Measurements from ENCODE around the gene CCNJL. TPM values are rescaled to one million over a fixed set of nuclear protein-coding genes. Genes with fewer than 3 reads are reported as not detected.

CCNJL gene
- total and polyA plus RNA-seq, 3 experiments from 2014 or later, result not detected

DNA sequence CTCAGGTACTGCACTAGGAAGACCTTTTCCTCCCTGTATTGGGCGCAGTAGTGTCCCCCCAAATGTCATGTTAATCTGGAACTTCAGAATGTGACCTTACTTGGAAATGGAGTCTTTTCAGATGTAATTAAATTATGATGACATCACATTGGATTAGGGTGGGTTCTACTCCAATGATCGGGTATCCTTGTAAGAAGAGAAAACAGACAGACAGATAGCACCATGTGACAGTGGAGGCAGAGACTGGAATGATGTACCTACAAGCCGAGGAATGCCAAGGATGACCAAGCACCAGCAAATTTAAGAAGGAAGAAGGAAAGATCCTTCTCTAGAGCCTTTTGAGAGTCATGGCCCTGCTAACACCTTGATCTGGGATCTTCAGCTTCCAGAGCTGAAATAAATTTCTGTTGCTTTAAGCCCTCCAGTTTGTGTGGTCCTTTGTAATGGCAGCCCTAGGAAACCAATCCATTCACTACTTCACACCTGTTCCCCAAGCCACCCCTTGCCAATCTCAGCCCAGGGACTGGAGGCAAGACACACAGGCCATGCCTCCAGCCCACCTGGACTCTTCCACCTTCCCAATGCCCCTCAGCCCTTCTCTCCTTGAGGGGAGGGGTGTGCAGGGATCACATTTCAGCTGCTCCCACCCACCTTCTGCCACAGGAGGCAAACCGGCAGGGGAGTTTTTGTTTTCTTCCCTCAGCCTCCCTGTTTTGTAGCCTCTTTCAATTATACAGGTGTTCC is 1.6 kb downstream of the CCNJL start:
- DNase-seq, result no peak
- no peaks in the 10 kb centered on the region for H3K9me3 Mint-ChIP-seq
- CTCF ChIA-PET, result no interaction called here
- no peaks in the 10 kb centered on the region for H3K9me3 ChIP-seq (ENCODE audit: low read length)
- peak overlapping the region in 1 of 8 donors; percentile 9 for H3K27ac Mint-ChIP-seq
- no peak overlapping the region for H3K4me3 Mint-ChIP-seq
- peaks cover 27 to 70% of the 10 kb centered on the region in 2 donors for H3K27me3 Mint-ChIP-seq
- no peak overlapping the region for H3K4me3 ChIP-seq (ENCODE audit: low read length)
- peaks cover 5 to 12% (median 5%) of the 10 kb centered on the region in 3 donors for H3K4me1 Mint-ChIP-seq
- no peaks in the 10 kb centered on the region for H3K36me3 ChIP-seq (ENCODE audit: insufficient read depth, low read length)
- H3K4me1 ChIP-seq (ENCODE audit: insufficient read depth, low read length), result no peaks in the 10 kb centered on the region
- H3K27me3 ChIP-seq (ENCODE audit: insufficient read depth, low read length, poor library complexity, severe bottlenecking), result peaks cover 27% of the 10 kb centered on the region
- H3K36me3 Mint-ChIP-seq, result no peaks in the 10 kb centered on the region
- H3K27ac ChIP-seq (ENCODE audit: low read depth, low read length), result no peak overlapping the region
- POLR2A ChIA-PET, result no interaction called here

DNA sequence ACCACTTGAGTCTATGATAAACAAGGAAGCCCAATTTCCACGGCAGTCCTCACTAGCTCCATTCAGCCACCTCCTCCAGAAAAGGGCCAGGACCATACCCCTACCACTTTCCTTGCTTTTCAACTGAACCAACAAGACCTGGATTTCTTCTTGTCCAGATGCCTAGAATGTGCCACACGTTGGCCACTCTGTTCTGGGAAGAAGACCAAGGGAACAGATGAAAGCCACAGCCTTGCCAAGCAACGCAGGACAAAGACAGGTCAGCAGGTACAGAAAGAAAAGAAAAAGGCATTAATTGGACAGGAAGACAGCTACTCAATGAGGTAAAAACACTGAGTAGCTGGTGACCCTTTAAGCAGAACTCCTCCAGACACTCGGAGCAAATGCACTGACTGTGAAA is 2.2 kb downstream of the CCNJL start:
- H3K27me3 ChIP-seq (ENCODE audit: insufficient read depth, low read length, poor library complexity, severe bottlenecking), result peaks cover 27% of the 10 kb centered on the region
- Mint-ChIP-seq H3K36me3 (no peaks in the 10 kb centered on the region), H3K27me3 (peaks cover 27 to 73% of the 10 kb centered on the region in 2 donors), H3K9me3 (no peaks in the 10 kb centered on the region), H3K4me1 (peaks cover 5 to 12% (median 5%) of the 10 kb centered on the region in 3 donors), H3K27ac (no peak overlapping the region), H3K4me3 (no peak overlapping the region)
- POLR2A ChIA-PET, result no interaction called here
- H3K9me3 ChIP-seq (ENCODE audit: low read length), result no peaks in the 10 kb centered on the region
- CTCF ChIA-PET, result no interaction called here
- DNase-seq, result no peak
- H3K4me3 ChIP-seq (ENCODE audit: low read length), result no peak overlapping the region
- H3K36me3 ChIP-seq (ENCODE audit: insufficient read depth, low read length), result no peaks in the 10 kb centered on the region
- H3K4me1 ChIP-seq (ENCODE audit: insufficient read depth, low read length), result no peaks in the 10 kb centered on the region
- H3K27ac ChIP-seq (ENCODE audit: low read depth, low read length), result no peak overlapping the region

DNA sequence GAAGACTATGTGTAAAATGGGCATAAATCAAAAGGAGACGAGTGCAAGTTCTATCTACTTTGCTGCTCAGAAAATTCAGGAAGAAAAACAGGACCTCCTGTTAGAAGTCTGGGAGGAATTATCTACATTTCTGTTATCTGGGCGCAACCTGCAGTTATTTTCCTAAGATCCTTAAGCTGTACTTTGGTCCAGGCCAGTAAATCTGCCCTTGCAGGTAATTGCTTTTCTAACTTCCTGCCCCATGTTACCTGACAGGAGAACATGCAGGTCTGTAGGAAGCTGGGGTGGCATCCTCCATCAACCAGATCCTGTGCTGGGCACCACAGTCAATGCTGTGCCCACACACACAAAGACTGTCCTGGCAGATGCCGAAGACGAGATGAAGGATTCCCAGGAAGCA is 5.7 kb downstream of the CCNJL start:
- CTCF ChIA-PET, result no interaction called here
- Mint-ChIP-seq H3K9me3 (no peaks in the 10 kb centered on the region), H3K27me3 (peaks cover 27 to 64% of the 10 kb centered on the region in 2 donors), H3K36me3 (no peaks in the 10 kb centered on the region), H3K4me3 (no peak overlapping the region), H3K4me1 (peaks cover 0 to 4% (median 2%) of the 10 kb centered on the region in 3 donors), H3K27ac (no peak overlapping the region)
- Histone ChIP-seq H3K4me1 (ENCODE audit: insufficient read depth, low read length) (no peaks in the 10 kb centered on the region), H3K27me3 (ENCODE audit: insufficient read depth, low read length, poor library complexity, severe bottlenecking) (peaks cover 20% of the 10 kb centered on the region), H3K36me3 (ENCODE audit: insufficient read depth, low read length) (no peaks in the 10 kb centered on the region), H3K27ac (ENCODE audit: low read depth, low read length) (no peak overlapping the region), H3K9me3 (ENCODE audit: low read length) (no peaks in the 10 kb centered on the region), H3K4me3 (ENCODE audit: low read length) (no peak overlapping the region)
- no peak for DNase-seq
- POLR2A ChIA-PET, result no interaction called here

DNA sequence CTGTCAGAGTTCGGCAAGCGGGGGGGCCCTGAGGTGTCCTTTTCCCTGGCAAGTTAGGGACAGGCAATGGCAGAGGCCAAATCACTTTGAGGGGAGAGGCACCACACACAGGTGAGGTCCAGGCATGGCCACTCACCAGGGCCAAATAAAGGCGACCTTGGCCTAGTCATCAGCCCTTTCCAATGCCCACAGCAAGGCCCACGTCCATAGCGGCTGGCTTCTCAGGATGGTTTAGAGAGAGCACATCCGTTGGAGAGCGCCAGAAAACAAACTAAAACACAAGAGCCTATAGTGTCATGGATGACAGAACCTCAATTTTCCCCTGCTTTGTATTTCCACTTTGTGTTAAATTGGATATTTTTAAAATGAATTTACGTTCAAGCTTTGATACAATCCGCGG is 7.0 kb downstream of the CCNJL start:
- no peak overlapping the region for H3K4me3 Mint-ChIP-seq
- H3K9me3 Mint-ChIP-seq, result no peaks in the 10 kb centered on the region
- H3K36me3 Mint-ChIP-seq, result no peaks in the 10 kb centered on the region
- Histone ChIP-seq H3K4me1 (ENCODE audit: insufficient read depth, low read length) (no peaks in the 10 kb centered on the region), H3K27ac (ENCODE audit: low read depth, low read length) (no peak overlapping the region), H3K4me3 (ENCODE audit: low read length) (no peak overlapping the region), H3K27me3 (ENCODE audit: insufficient read depth, low read length, poor library complexity, severe bottlenecking) (peaks cover 12% of the 10 kb centered on the region), H3K36me3 (ENCODE audit: insufficient read depth, low read length) (no peaks in the 10 kb centered on the region), H3K9me3 (ENCODE audit: low read length) (no peaks in the 10 kb centered on the region)
- H3K4me1 Mint-ChIP-seq, result no peaks in the 10 kb centered on the region
- no peak for DNase-seq
- H3K27me3 Mint-ChIP-seq, result peaks cover 18 to 51% of the 10 kb centered on the region in 2 donors
- CTCF ChIA-PET, result no interaction called here
- H3K27ac Mint-ChIP-seq, result no peak overlapping the region
- POLR2A ChIA-PET, result no interaction called here

DNA sequence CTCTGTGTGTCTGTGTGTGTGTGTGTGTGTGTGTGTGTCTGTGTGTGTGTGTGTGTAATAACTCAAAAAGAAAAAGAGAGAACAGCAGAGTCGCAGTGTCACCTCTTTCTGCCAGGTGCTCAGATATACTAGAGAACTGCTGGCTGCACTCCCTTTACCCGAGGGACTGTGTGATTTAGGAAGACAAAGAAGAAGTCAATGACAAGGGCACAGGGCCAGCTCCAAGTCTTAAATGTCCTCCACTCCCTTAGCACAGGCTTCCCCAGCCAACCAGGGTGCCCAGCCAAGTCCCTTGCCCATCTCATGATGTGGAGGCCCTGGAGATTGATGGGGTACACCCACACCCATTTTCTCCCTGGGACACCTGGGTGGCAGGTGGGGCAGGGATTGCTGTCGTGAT is 8.7 kb downstream of the CCNJL start:
- H3K9me3 Mint-ChIP-seq, result no peaks in the 10 kb centered on the region
- no peak overlapping the region for H3K27ac ChIP-seq (ENCODE audit: low read depth, low read length)
- H3K36me3 ChIP-seq (ENCODE audit: insufficient read depth, low read length), result no peaks in the 10 kb centered on the region
- peaks cover 5% of the 10 kb centered on the region for H3K27me3 ChIP-seq (ENCODE audit: insufficient read depth, low read length, poor library complexity, severe bottlenecking)
- no peaks in the 10 kb centered on the region for H3K4me1 ChIP-seq (ENCODE audit: insufficient read depth, low read length)
- no peak overlapping the region for H3K27ac Mint-ChIP-seq
- H3K4me3 ChIP-seq (ENCODE audit: low read length), result no peak overlapping the region
- no peak overlapping the region for H3K4me3 Mint-ChIP-seq
- no peak for DNase-seq
- no peaks in the 10 kb centered on the region for H3K9me3 ChIP-seq (ENCODE audit: low read length)
- peaks cover 15 to 41% of the 10 kb centered on the region in 2 donors for H3K27me3 Mint-ChIP-seq
- H3K36me3 Mint-ChIP-seq, result no peaks in the 10 kb centered on the region
- H3K4me1 Mint-ChIP-seq, result no peaks in the 10 kb centered on the region
- POLR2A ChIA-PET, result no interaction called here
- CTCF ChIA-PET, result no interaction called here

DNA sequence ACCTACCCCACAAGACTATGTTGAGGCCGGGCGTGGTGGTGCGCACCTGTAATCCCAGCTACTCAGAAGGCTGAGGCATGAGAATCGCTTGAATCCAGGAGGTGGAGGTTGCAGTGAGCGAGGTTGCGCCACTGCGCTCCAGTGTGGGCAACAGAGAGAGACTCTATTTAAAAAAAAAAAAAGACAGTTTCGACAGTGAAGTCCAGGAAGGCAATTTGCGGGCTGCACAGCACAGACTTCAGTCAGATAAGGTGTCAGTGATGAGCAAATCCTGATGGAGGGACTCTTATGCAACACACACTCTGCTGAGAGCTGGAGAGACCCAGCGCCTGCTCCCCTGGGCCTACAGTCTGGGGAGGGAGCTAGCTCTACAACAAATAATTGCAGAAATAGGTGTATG is 14.2 kb downstream of the CCNJL start:
- H3K27me3 ChIP-seq (ENCODE audit: insufficient read depth, low read length, poor library complexity, severe bottlenecking), result no peaks in the 10 kb centered on the region
- Mint-ChIP-seq H3K27ac (no peak overlapping the region), H3K27me3 (peaks cover 3 to 21% of the 10 kb centered on the region in 2 donors), H3K36me3 (peaks cover 0 to 2% (median 0%) of the 10 kb centered on the region in 3 donors), H3K4me1 (peaks cover 0 to 1% (median 0%) of the 10 kb centered on the region in 3 donors), H3K4me3 (peak overlapping the region in 1 of 7 donors; percentile 55), H3K9me3 (no peaks in the 10 kb centered on the region)
- ChIA-PET POLR2A (no interaction called here), CTCF (interaction anchor here (0.7 kb wide), 1 partner anchor 10 kb away, joined by 3 read pairs; no protein-coding TSS in a partner anchor)
- no peaks in the 10 kb centered on the region for H3K36me3 ChIP-seq (ENCODE audit: insufficient read depth, low read length)
- DNase-seq, result no peak
- no peaks in the 10 kb centered on the region for H3K9me3 ChIP-seq (ENCODE audit: low read length)
- H3K4me3 ChIP-seq (ENCODE audit: low read length), result no peak overlapping the region
- no peak overlapping the region for H3K27ac ChIP-seq (ENCODE audit: low read depth, low read length)
- H3K4me1 ChIP-seq (ENCODE audit: insufficient read depth, low read length), result no peaks in the 10 kb centered on the region

DNA sequence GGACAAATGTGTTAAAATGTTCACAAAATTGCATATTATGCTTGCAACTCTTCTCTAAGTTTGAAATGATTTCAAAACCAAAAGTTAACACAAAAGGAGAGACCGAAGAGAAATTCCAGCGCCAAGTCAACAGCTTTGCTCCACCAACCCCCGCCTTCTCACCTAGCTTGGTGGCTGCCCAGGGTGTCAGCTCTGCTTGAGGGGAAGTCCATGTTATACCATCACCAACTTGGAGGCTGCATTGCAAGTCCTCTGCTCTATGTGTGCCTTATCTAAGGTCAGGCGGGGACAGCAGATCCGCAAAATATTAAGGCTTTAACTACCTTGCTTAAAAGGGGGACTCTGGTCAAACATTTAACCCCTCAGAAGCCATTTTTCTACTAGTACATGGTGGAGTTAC is 14.6 kb downstream of the CCNJL start:
- H3K36me3 ChIP-seq (ENCODE audit: insufficient read depth, low read length), result no peaks in the 10 kb centered on the region
- ChIA-PET CTCF (interaction anchor here (0.7 kb wide), 1 partner anchor 10 kb away, joined by 3 read pairs; no protein-coding TSS in a partner anchor), POLR2A (no interaction called here)
- no peaks in the 10 kb centered on the region for H3K9me3 ChIP-seq (ENCODE audit: low read length)
- no peak for DNase-seq
- H3K4me1 ChIP-seq (ENCODE audit: insufficient read depth, low read length), result no peaks in the 10 kb centered on the region
- peaks cover 0 to 2% (median 0%) of the 10 kb centered on the region in 3 donors for H3K36me3 Mint-ChIP-seq
- H3K27ac Mint-ChIP-seq, result no peak overlapping the region
- no peak overlapping the region for H3K27ac ChIP-seq (ENCODE audit: low read depth, low read length)
- no peaks in the 10 kb centered on the region for H3K9me3 Mint-ChIP-seq
- H3K27me3 ChIP-seq (ENCODE audit: insufficient read depth, low read length, poor library complexity, severe bottlenecking), result no peaks in the 10 kb centered on the region
- no peak overlapping the region for H3K4me3 Mint-ChIP-seq
- H3K4me3 ChIP-seq (ENCODE audit: low read length), result no peak overlapping the region
- H3K27me3 Mint-ChIP-seq, result peaks cover under 1 to 18% of the 10 kb centered on the region in 2 donors
- H3K4me1 Mint-ChIP-seq, result peaks cover 0 to 1% (median 0%) of the 10 kb centered on the region in 3 donors

DNA sequence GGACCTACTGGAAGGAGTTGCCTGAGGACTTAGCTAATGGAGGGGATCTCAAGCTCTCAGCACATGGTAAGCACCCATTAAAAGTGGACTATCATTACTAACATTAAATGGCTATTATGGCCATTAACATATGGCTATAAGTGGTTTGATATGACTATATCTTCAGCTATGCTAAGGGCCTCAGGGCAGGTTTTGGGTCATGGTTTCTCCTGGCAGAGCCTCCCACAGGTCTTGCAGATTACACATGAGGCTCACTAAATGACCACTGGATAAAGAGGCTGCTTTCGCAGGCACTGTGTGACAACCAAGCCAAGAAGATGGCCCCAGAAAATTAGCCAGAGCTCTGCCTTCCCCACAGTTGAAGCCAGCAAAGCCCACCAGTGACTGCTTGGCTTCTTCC is 15.4 kb downstream of the CCNJL start:
- DNase-seq, result no peak
- Mint-ChIP-seq H3K4me3 (no peak overlapping the region), H3K36me3 (peaks cover 0 to 2% (median 0%) of the 10 kb centered on the region in 3 donors), H3K9me3 (no peaks in the 10 kb centered on the region), H3K27ac (no peak overlapping the region), H3K27me3 (peaks cover 0 to 17% of the 10 kb centered on the region in 2 donors), H3K4me1 (peaks cover 0 to 1% (median 0%) of the 10 kb centered on the region in 3 donors)
- H3K27me3 ChIP-seq (ENCODE audit: insufficient read depth, low read length, poor library complexity, severe bottlenecking), result no peaks in the 10 kb centered on the region
- ChIA-PET CTCF (no interaction called here), POLR2A (no interaction called here)
- no peaks in the 10 kb centered on the region for H3K9me3 ChIP-seq (ENCODE audit: low read length)
- H3K4me1 ChIP-seq (ENCODE audit: insufficient read depth, low read length), result no peaks in the 10 kb centered on the region
- no peak overlapping the region for H3K27ac ChIP-seq (ENCODE audit: low read depth, low read length)
- no peak overlapping the region for H3K4me3 ChIP-seq (ENCODE audit: low read length)
- H3K36me3 ChIP-seq (ENCODE audit: insufficient read depth, low read length), result no peaks in the 10 kb centered on the region
